RKO (cell line): ENCODE results near the gene STUM.

ENCODE experiments used
- DNase-seq: peaks from one replicate; pipeline ENCODE4 v3.0.0-alpha.2; 2016; ENCODE audit warnings: low spot score

The STUM gene

DNA sequence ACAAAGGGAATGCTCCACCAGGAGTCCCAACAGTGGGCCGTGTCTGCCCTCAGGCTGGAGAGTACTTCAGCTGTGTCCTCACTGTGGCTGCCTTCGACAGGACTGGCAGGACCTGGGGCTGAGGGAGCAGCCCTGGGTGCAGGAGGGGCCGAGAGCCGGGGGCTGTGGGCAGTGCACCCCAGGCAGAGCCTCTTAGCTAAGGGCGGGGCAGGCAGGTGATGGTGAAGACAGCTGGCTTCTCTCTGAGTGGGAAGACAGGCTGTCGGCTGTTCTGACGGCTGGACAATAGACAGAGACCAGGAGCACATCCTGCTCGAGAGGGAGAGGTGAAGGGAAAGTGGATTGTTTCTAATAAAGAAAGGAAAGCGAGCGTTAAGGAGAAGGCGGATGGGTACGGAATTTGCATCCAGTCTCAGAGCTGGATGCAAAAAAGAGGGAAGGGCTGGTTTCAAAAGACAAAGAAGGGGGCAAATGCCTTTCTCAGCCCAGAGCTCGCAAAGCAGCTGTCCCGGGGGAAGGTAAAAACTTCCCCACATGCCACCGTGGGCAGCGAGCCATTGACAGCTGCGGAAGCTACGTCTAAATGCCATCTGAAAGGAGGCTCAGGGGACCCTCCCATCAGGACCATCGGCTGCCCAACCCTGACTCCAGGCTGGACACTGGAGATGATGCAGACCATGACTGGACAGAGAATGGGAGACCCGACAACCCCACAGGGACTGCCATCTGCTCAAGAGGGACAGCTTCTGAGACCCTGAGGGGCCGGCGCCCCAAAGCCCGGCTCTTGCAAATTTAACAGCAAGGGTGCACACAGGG lies 92.0 kb downstream of the STUM start:
- DNase-seq = no peak

DNA sequence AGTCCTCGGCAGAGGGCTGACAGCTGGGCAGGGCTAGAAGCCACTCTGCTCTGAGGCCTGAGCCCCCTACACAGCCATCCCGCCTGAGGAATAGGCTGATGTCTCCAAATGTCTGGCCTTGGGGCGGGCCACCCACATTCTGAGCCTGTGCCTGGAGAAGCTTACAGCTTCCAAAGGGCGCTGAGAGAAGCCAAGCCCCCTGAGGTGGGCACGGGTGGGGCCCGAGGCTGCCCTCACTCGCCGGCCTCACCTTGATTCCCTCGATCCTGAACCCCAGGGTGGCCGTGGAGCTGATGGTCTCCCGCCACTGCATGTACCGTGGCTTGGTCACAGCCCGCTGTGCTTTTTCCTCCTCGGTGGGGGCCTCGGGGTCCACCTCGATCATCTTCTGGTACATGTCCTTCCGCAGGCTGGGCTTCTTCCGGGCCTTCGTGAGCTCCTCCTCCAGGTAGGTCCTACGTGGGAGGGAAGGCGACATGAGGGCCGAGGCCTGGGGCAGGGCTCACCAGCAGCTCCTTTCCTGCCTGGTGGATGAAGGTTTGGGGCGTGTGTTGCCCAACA lies 93.2 kb downstream of the STUM start:
- DNase-seq = no peak

DNA sequence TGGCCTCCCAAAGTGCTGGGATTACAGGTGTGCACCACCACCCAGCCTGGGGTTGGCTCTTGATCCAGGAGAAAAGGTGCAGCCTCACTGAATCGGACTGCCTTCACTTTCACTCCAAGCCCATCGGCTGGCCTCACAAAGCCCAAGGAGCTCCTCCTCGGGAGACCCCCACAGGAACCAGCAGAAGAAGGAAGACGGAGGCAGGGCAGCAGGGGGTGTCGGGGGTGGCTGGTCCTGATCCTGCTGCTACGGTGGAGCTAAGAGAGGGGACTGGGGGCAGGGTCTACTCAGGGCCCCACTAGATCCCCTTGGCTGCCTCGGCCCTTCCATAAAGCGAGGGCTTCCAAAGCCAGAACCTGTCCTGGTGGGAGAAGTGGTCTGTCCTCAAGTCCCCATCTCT lies 93.9 kb downstream of the STUM start:
- no peak for DNase-seq

DNA sequence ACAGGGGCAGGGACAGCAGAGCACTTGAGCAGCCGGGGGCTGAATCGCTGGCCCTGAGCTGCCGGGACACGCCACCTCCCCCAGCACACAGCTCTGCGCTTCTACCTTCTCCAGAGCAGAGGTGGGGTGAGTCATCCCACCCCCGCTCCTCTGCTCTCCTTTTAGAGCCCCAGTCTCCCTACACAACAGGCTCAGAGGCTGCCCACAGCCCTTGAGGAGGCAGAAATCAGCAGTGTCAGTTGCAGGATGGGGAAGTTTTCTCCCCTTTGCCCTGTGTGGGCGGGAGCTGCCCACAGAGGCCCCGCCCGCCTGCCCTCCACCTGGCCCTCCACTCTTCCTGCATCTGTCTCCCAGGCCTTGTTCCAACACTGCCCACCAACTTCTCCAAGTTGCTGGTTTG lies 94.6 kb downstream of the STUM start:
- DNase-seq = no peak

DNA sequence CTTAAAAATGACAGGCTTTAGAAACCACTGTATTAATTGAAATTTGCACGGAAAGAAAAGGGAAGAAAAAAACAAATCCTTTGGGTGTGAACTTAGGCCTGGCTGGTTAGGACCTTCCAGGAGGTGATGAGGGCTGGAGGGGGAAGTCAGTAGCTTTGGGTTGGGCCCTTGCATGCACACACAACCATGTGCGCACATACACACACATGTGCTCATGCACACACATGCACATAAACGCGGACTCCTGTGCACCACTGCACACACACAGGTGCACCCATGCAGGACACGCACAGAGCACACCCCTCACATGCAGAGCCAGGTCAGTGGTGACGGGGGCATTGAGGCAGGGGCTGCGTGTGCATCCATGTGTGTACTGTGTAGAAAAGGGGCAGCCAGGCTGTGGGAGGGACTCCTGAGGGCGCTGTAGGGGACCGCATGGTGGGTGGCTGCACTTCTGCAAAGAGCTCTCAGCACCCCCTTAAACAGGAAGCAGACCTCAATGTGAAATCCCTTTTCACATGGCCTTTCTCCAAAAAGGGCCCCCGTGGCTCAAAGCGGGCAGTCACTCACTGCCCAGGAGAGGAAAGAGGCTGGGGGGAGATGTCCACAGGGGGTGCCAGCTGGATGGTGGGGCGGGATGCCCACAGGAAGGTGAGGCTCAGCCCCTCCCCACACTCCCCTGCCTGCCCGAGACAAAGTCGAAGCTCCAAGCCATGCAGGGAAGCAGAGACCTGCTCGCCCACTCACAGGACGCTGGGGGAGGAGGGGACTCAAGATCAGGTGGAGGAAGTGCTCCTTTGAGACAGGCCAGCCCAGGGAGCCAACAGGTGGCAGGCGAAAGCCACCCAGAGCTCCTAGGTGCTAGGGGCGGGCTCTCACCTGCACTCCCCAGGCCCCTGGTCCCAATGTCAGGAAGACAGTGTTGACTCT lies 95.3 kb downstream of the STUM start:
- no peak for DNase-seq

DNA sequence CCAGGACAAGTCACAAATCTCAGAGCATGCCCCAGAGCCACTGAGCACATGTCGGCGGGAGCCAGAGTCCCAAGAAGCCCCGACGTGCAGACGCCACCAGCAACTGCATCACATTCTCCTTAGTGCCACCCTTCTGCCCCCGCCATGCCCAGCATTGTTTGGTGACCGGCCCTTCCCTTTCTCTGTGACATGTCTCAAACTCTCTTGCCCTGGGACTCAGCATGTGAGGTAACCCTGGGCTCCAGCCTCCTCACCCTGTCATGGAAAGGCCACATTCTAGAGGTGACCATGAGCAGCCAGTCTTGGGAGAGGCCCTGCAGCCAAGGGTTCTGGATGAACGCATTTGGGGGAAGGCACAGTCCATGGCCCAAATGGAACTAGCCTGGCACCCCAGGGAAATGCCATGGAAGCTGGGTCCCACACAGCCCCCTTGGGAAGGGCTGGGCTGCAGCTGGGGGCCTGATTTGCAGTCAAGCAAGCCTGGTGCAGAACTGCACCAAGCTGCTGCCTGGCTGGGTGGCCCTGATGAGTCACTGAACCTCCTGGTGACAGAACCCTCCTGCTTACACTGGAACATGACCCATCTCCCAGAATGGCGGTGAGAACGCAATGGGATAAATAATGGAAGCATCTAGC lies 96.1 kb downstream of the STUM start:
- no peak for DNase-seq

DNA sequence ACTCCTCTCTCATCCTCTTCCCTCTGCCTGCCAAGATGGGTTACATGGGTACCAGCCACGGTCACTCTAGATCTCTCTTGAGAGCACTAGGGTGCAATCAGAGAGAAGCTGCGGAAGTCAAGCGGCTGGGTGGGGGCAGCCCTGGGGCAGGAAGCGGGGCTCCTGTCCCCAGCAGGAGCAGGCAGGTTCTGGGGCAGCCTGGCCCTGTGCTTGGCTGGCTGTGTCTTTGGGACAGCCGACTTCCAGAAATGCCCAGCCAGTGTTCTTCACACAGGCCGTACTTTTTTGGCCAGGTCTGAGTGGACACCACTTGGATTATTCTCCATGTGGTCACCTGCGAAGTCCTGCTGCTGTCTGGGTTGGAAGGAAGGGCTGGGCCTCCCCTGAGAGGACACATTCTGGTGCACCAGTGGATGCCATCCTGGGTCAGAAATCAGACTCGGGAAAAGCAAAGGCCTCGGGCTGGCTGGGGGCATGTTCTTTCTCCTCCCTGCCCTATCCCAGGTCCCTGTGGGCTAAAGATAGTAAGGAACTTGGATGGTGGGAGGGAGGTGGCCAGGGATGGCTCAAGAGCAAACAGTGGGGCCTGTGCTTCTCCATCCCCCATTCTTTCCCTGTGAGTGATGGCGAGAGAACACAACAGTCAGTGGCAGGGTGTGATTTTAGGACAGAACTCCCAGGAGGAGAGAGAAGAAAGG lies 96.9 kb downstream of the STUM start:
- no peak for DNase-seq

DNA sequence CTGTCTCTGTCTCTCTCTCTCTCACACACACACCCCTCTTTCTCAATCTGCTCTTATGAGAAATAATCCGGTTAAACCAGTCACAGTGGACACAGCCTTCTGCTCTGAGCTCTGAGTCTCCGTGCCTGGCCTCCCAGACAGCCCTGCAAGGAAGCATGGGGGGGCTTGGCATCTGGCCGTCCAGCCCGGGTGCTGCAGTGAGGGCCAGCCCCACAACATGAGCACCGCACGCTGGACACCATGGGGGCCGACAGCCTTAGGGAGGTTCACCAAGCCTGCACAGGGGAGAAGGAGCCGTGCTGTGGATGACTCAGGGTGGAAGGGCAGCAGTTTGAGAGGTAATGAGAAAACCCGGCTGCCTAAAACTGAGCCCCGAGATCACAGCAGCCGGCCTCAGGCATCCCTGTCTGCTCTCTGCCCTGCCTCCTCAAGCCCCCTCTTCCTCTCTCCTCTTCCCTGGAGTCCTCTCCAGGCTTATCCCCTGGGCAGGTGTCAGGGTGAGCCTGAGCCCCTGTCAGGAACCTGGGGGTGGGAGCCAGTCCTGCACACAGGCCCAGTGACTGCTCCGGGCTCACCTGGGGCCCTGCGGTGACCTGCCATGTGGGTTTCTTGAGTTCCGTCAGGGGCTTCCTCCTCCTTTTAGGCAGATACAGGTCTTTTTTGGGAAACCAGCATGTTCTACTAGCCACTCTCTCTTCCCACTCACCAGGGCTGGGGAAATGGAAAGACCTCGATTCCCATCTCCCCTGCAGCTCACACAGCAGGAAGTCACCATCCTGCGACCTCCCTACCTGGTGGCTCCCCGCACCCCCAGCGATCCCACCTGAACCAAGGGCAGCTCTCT lies 97.7 kb downstream of the STUM start:
- DNase-seq = no peak

DNA sequence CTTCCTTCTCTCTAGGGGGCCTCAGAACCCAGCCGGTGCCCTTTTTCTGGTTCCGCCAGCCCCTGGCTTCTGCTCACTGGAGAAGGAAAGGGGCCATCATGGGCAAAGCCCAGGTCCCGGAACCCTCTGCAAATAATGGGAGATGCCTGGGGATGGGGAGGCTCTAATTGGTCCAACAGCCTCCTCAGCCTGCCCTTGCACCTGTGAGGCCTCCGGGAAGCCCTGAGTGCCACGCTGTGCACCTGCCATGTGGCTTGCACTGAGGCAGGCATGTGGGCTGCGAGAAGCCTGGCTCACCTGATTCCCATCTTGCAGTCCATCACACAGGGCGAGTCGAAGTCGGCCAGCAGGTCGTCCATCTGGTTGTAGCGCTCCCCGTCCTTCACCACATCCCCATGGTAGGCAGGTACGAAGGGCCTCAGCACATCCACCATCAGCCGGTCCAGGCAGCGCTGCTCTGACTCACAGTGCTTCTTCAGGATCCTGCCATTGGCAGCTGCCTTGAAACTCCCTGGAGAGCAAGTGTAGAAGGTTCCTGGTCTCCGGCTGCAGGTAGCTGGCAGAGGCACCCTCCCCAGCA lies 98.4 kb downstream of the STUM start:
- DNase-seq = no peak

DNA sequence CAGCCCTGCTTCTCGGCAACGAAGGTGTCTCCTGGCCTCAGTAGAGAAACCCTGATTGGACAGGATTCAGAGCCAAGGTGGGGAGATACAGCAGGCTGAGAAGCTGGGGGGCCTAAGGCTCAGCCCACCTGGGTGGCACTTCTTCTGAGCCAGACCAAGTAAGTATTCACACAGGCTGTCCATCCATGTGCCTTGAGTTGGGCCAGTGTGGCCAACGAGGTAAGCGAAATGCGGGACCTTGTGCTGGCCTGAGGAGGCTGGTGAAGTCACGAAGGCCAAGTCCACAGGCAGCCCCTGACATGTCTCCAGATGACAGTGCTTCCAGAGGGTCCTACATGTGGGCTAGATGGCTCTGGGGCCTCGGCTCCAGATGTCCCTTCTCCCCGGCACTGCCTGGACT lies 99.2 kb downstream of the STUM start:
- DNase-seq = no peak

DNA sequence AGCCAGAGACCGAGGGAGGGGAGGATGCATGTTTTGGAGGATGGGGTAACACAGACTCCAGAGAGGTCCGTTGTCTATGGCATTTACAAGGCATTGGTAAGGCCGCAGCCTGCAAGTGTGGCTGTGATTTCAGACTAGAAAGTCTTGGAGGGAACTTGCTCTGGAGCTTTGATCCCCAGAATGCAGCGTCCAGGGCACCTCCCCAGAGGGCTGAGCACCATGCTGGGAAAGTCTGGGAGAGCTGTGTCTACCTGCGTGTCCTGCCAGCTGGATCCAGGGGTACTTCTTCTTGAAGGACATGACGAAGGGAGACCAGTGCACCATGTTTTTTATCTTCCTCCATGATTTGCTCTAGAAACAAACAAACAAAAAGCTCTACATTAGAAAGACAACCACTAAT lies 99.9 kb downstream of the STUM start:
- no peak for DNase-seq

DNA sequence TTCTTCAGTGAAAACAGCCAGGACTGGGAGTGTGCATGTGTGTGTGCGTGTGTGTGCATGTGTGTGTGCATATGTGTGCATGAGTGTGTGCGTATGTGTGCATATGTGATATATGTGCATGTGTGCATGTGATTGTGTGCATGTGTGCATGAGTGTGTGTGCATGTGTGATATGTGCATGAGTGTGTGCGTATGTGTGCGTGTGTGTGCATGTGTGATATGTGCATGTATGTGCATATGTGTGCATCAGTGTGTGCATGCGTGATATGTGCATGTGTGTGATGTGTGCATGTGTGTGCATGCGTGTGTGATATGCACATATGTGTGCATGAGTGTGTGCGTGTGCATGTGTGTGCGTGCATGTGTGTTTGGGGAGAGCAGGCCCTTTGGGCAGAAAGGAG lies 100.7 kb downstream of the STUM start:
- DNase-seq = no peak

DNA sequence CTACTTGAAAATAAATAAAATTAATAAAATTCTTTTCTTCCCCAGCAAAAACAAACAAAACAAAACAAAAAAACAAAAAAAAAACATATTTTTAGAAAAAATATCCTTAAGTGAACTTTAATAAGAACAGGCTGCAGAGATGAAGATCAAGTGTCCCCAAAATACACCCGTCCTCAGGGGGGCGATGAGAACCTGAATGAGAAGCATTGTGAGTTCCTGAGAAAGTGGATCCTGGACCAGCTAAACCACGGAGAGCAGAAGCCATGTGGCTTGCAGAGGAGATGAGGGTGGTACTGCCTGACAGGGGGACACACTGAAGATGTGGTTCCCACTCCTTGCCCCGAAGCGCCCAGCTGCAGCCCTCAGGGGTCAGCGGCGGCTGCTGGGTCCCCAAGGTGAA lies 101.2 kb downstream of the STUM start:
- peak; percentile 9 for DNase-seq

DNA sequence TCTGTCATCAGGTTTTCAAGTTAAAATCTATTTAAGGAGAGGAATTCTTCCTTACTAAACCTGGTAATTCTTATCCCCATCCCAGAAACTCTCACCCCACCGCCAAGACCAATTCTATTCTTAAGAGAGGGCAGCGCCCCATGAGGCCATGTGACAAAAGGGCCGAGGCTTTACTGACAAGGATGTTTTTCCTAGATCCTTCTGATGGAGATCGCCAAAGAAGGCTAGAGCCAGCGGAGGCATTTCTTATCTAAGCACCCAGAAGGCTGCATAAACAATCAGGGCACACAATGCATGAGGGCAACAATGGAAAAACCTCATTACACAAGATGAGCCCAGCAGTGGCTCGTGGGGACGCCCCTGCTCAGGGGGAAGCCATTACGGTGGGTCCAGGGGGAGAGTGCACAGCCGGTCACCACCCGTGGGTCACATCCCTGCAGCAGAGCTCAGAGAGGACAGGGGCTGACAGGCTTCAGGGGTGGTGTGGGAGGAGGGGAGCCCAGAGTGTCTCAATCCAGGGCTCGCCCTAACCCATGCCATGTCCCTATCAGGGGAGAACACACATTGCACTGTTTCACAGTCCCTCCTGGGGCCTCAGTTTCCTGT lies 101.8 kb downstream of the STUM start:
- DNase-seq = no peak

DNA sequence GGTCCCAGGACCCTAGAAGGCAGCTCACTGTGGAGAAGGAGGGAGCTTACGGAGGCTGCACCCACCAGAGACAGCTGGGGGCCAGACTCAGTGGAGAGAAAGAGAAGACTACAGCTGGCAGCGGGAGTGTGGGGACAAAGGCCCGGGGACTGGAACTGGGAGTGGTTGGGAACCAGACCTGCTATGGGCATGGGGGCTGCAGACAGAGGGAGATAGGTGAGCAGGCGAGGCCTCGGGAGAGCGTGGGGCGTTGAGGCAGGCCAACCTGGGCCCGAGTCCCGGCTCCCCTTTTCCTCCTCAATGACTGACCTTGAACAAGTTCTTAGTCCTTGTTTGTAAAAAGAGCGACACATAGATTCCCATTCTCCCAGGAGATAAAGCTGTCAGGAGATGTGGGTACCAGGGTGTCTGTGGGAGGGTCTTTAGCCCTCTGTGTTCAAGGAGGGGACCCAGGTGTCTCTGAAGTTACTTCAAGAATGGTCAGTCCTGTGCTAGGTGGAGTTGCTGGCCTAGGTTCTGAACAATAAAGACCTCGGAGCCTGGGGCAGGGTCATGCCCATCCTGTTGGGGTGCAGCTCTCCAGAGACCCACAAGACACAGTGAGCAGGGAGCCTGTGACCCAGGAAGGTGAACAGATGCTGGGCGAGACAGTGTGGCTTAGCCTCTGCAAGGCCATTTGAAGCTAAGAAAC lies 102.6 kb downstream of the STUM start:
- DNase-seq = no peak

DNA sequence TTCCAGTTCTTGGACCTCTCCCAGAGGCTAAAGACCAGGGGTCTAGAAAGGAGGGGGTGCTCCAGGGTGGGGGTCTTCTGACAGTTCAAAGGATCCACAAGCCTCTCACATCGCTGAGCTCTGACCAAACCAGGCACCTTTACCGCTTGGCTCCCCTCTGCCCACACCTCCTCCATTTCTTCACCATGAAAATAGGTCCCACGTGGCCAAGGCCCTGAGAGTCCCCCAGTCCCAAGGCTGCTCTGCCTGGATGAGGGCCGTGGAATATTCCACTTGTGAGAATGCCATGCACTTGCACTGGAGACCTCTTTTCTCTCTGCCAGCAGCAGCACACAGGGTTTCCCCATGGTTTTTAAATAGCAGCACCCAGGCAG lies 103.2 kb downstream of the STUM start:
- DNase-seq = no peak

DNA sequence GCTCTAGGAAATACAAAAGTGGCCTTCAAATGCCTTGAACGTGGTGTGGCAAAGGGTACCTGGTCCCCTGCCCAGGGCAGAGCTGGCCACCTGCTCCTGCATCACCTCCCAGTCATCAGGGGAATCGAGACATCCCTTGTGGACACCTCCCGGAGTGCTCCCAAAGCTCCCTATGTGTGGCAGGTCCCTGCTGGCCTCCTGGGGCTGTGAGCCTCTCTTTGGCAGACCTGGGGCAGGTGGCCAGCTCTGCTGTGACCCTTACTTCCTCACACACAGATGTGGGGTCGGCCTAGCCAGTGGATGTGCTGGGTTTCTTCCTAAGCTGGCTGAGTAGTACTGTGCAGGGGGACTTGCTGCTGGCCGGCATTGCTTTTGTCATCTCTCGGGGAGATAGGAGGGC lies 104.0 kb downstream of the STUM start:
- no peak for DNase-seq

DNA sequence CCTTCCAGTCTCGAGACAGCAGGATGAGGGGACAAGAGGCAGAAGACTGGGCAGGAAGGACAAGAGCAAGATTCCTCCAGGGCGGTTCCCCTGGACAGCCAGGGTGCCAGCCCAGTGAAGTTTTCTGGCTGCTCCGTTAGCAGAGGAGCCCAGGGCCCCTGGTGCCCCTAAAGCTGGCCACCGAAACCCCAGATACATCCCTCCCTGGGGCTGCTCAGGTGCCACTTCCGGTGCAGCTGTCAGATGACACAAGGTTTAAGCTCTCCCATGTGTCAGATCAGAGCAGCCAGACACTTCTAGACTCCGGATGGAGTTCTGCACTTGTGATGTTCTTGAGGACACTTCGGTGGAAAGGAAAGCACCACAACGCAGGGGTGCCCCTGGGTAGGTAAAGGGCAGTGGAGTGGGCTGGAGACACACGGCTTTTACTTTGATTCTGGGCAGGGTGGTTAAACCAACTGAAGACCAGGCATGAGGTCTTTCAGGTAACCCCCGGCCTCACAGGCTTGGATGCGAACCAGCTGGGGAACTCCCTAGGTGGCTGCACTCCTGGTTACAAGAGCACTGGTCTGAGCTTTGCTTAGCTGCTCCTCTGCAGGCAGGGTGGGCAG lies 104.9 kb downstream of the STUM start:
- DNase-seq = no peak

DNA sequence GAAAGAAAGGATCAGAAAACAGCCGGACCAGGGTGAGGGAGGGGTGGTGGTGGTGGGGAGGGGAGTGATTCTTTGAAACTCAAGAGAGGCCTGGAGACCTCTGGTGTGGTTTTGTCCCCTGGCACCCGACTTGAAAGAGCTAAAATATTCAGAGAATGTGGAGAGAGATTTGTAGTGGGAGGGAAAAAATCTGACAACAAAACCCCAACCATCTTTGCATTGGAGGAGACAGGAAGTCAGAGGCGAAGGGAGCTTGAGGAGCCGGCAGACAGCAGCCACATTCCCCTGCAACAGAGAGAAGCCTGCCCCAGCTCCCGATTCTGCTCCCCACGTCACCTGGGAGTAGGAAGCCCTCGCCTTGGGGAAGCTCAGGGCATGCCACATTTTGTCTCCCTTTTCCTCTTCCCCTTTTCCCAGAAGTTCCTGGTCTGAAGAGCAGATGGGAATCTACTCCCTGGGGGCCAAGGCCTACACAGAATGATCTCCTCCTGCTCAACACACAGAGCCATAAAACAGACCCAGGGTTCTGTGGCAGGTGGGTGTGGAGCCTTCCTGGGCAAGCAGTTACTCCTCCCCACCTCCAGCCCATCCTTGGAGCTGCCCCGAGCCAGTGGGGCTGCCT lies 105.6 kb downstream of the STUM start:
- no peak for DNase-seq
